ENCODE data around the gene GKN2. TPM values are rescaled to one million over a fixed set of nuclear protein-coding genes. Genes with fewer than 3 reads are reported as not detected.

GKN2 gene
- polyA plus RNA-seq, 2 of the 4 experiments (the other 2 are of a cell fraction) = 0.93 to 3.7 TPM

DNA sequence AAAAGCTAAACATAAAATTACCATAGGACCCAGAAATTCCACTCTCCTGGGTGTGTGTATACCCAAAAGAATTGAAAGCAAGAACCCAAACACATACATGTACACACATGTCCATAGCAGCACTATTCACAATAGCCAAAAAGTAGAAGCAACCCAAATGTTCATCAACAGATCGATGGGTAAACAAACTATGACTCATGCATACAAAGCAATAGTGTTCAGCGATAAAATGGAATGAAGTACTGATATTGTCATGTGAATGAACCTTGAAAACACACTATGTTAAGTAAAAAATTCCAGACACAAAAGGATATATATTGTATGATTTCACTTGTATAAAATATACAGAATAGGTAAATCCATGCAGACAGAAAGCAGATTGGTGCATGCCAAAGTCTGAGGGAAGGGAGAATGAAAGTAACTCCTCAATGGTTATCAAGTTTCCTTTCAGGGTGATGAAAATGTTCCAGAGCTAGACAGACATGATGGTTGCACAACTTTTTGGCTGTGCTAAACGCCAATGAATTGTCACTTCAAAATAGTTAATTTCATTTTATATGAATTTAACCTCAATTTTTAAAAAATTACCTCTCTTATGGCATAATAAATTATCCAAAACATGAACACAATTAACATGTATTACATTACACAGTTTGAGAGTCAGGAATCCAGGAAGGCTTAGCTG, 35.5 kb downstream of the GKN2 start:
- H3K9me3 ChIP-seq = no peaks in the 10 kb centered on the region
- H3K4me1 ChIP-seq = peaks cover 12% of the 10 kb centered on the region; the same call in 2 of the 3 replicates
- ChIA-PET CTCF (interaction anchor here (0.8 to 5.9 kb wide), 4 partner anchors 9 to 201 kb away, joined by 3 to 40 read pairs (median 8); no protein-coding TSS in a partner anchor), POLR2A (no interaction called here)
- ATAC-seq (no peak), DNase-seq (ENCODE audit: low read depth in 1 of 2, low spot score in 1 of 2) (no peak), FAIRE-seq (no peak)
- H3K4me3 ChIP-seq = no peak overlapping the region
- H3K4me2 ChIP-seq = no peak overlapping the region
- 41% methylated on average over 3 of the region's 3 CpGs for WGBS (ENCODE audit: missing lambda C conversion rate)
- H3K27ac ChIP-seq = no peak overlapping the region
- TF ChIP-seq NPAS2 (CRISPR knock-in tag; IDR thresholded peaks at IDR 0.05; ENCODE audit: borderline replicate concordance) (no peak), TP53 (CRISPR knock-in tag; IDR thresholded peaks at IDR 0.05) (no peak), FOSL2 (IDR thresholded peaks at IDR 0.05) (no peak), FOSL2 (CRISPR knock-in tag; IDR thresholded peaks at IDR 0.05) (peak; percentile 61)
- TF ChIP-seq, protein P1, sequence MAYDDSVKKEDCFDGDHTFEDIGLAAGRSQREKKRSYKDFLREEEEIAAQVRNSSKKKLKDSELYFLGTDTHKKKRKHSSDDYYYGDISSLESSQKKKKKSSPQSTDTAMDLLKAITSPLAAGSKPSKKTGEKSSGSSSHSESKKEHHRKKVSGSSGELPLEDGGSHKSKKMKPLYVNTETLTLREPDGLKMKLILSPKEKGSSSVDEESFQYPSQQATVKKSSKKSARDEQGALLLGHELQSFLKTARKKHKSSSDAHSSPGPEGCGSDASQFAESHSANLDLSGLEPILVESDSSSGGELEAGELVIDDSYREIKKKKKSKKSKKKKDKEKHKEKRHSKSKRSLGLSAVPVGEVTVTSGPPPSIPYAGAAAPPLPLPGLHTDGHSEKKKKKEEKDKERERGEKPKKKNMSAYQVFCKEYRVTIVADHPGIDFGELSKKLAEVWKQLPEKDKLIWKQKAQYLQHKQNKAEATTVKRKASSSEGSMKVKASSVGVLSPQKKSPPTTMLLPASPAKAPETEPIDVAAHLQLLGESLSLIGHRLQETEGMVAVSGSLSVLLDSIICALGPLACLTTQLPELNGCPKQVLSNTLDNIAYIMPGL (CRISPR knock-in tag; IDR thresholded peaks at IDR 0.05; ENCODE audit: borderline replicate concordance) = no peak

DNA sequence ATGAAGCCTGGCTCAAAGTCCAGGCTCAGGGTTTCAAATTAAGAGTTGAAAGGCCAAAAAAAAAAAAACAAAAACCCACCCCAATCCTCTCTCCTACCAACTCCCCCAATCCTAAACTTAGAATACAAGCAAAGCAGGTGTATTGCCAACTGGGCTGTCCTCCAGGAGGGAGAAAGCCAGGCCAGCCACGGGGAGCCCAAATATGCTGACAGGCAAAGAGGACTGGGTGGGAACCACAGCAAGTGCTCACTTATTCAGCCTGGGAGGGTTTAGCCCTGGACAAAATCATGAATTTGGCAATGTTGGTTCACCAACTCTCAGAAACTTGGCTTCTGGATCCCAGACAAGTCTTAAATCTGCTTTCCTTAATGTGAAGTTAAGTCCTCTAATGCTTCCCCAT, 36.5 kb downstream of the GKN2 start:
- no peak for DNase-seq (ENCODE audit: low read depth in 1 of 2, low spot score in 1 of 2)
- ChIA-PET CTCF (interaction anchor here (1.0 to 5.9 kb wide), 4 partner anchors 10 to 453 kb away, joined by 3 to 40 read pairs (median 6); no protein-coding TSS in a partner anchor), POLR2A (no interaction called here)
- H3K9me3 ChIP-seq = no peaks in the 10 kb centered on the region
- TF ChIP-seq HOXB5 (CRISPR knock-in tag; IDR thresholded peaks at IDR 0.05) = no peak
- no peak for TF ChIP-seq KDM1A (IDR thresholded peaks at IDR 0.05; ENCODE audit: low read depth)
- no peak for TF ChIP-seq NFE2L2 (conservative IDR thresholded peaks at IDR 0.05; ENCODE audit: low read length)
- no peak for TF ChIP-seq HOXB13 (CRISPR knock-in tag; IDR thresholded peaks at IDR 0.05; ENCODE audit: low read depth)
- no peak for TF ChIP-seq NR3C1 (IDR thresholded peaks at IDR 0.05)
- no peak for TF ChIP-seq KDM5A (IDR thresholded peaks at IDR 0.05)
- TF ChIP-seq, protein P2, sequence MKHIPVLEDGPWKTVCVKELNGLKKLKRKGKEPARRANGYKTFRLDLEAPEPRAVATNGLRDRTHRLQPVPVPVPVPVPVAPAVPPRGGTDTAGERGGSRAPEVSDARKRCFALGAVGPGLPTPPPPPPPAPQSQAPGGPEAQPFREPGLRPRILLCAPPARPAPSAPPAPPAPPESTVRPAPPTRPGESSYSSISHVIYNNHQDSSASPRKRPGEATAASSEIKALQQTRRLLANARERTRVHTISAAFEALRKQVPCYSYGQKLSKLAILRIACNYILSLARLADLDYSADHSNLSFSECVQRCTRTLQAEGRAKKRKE (CRISPR knock-in tag; IDR thresholded peaks at IDR 0.05; ENCODE audit: low read depth) = no peak
- TF ChIP-seq HOXA7 (CRISPR knock-in tag; IDR thresholded peaks at IDR 0.05) = no peak
- TF ChIP-seq FOSB (CRISPR knock-in tag; IDR thresholded peaks at IDR 0.05) = no peak
- no peak for TF ChIP-seq TFCP2L1 (CRISPR knock-in tag; IDR thresholded peaks at IDR 0.05)
- WGBS (ENCODE audit: missing lambda C conversion rate) = 42% methylated on average over 1 of the region's 1 CpG
- no peak overlapping the region for H3K4me2 ChIP-seq
- ATAC-seq = no peak
- H3K27ac ChIP-seq = no peak overlapping the region
- FAIRE-seq = no peak
- H3K4me3 ChIP-seq = no peak overlapping the region
- H3K4me1 ChIP-seq = peaks cover 7% of the 10 kb centered on the region; the same call in 2 of the 3 replicates

DNA sequence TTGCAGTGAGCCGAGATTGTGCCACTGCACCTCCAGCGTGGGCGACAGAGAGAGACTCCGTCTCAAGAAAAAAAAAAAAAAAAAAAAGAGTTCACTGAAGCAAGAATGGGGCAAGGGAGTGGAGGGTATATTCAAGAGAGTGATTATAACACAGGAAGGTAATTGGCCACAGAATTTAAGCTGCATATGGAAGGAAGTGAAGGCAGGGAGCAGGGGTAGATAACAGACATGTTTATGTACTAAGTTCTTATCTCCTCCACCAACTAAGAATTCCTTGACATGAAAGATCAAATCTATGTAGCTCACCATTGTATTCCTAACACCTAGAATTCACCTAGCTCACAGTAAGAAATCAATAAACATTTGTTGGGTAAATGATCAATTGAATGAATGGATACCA, 37.3 kb downstream of the GKN2 start:
- no peak overlapping the region for H3K27ac ChIP-seq
- ATAC-seq (no peak), DNase-seq (ENCODE audit: low read depth in 1 of 2, low spot score in 1 of 2) (no peak), FAIRE-seq (peak; percentile 18)
- H3K9me3 ChIP-seq = no peaks in the 10 kb centered on the region
- no peak overlapping the region for H3K4me3 ChIP-seq
- POLR2A ChIA-PET = no interaction called here
- no peak for TF ChIP-seq RARB (CRISPR knock-in tag; IDR thresholded peaks at IDR 0.05)
- no peak for TF ChIP-seq KDM5A (IDR thresholded peaks at IDR 0.05)
- TF ChIP-seq POLR2AphosphoS2 (conservative IDR thresholded peaks at IDR 0.05; ENCODE audit: low read length) = no peak
- TF ChIP-seq, protein P3, sequence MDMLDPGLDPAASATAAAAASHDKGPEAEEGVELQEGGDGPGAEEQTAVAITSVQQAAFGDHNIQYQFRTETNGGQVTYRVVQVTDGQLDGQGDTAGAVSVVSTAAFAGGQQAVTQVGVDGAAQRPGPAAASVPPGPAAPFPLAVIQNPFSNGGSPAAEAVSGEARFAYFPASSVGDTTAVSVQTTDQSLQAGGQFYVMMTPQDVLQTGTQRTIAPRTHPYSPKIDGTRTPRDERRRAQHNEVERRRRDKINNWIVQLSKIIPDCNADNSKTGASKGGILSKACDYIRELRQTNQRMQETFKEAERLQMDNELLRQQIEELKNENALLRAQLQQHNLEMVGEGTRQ (IDR thresholded peaks at IDR 0.05) = no peak
- TF ChIP-seq ZNF302 (CRISPR knock-in tag; IDR thresholded peaks at IDR 0.05) = no peak
- TF ChIP-seq, protein P4, sequence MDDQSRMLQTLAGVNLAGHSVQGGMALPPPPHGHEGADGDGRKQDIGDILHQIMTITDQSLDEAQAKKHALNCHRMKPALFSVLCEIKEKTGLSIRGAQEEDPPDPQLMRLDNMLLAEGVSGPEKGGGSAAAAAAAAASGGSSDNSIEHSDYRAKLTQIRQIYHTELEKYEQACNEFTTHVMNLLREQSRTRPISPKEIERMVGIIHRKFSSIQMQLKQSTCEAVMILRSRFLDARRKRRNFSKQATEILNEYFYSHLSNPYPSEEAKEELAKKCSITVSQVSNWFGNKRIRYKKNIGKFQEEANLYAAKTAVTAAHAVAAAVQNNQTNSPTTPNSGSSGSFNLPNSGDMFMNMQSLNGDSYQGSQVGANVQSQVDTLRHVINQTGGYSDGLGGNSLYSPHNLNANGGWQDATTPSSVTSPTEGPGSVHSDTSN (IDR thresholded peaks at IDR 0.05) = no peak
- H3K4me1 ChIP-seq = no peaks in the 10 kb centered on the region
- H3K4me2 ChIP-seq = no peak overlapping the region
- WGBS (ENCODE audit: missing lambda C conversion rate) = 85% methylated on average over 4 of the region's 4 CpGs
- CTCF ChIA-PET = interaction anchor here (0.6 to 5.9 kb wide), 6 partner anchors 11 to 452 kb away, joined by 3 to 40 read pairs (median 5); no protein-coding TSS in a partner anchor
